Measurements from ENCODE around the gene ALDH2.
"Not testable (repeated sequence)": the region's sequence is repeated elsewhere in the genome, so short reads cannot be mapped to it uniquely, and the experiment has no call there.

ALDH2 gene

GRCh38 chr12:111766608-111767361 is at the start of gene ALDH2:
TSS of gene ALDH2 (plus strand) at chr12:111766933. CDS start at chr12:111766983, 50 bp downstream.
- peak; percentile 57 to 68 for DNase-seq

GRCh38 chr12:111719316-111719715 is 47.4 kb upstream of the ALDH2 start:
- DNase-seq = not testable (repeated sequence)

- DNase-seq = no peak
These were observed 46.3 kb upstream of the ALDH2 start for GRCh38 chr12:111720457-111720856.

- DNase-seq = not testable (repeated sequence)
These were observed 42.9 kb upstream of the ALDH2 start for GRCh38 chr12:111723646-111724360.

- no peak for DNase-seq
These were observed 37.9 kb upstream of the ALDH2 start for GRCh38 chr12:111728795-111729194.

- DNase-seq = no peak
These were observed 36.3 kb upstream of the ALDH2 start for GRCh38 chr12:111730420-111730819.

- no peak for DNase-seq
These were observed 33.9 kb upstream of the ALDH2 start for GRCh38 chr12:111732786-111733185.

- no peak for DNase-seq
These were observed 33.3 kb upstream of the ALDH2 start for GRCh38 chr12:111733340-111733915.

- not testable (repeated sequence) for DNase-seq
These were observed 27.2 kb upstream of the ALDH2 start for GRCh38 chr12:111739524-111739923.

- DNase-seq = no peak
These were observed 25.4 kb upstream of the ALDH2 start for GRCh38 chr12:111741235-111741812.

- DNase-seq = no peak
These were observed 21.5 kb upstream of the ALDH2 start for GRCh38 chr12:111745211-111745610.

GRCh38 chr12:111747333-111747732 is 19.4 kb upstream of the ALDH2 start:
- DNase-seq = no peak

- DNase-seq = no peak
These were observed 18.5 kb upstream of the ALDH2 start for GRCh38 chr12:111748151-111748672.

GRCh38 chr12:111748867-111749266 is 17.9 kb upstream of the ALDH2 start:
- DNase-seq = no peak

GRCh38 chr12:111749391-111749790 is 17.3 kb upstream of the ALDH2 start:
- DNase-seq = no peak

- DNase-seq = peak in 1 of 2 donors; percentile 37
These were observed 13.4 kb upstream of the ALDH2 start for GRCh38 chr12:111753144-111753881.

- DNase-seq = peak in 1 of 2 donors; percentile 25
These were observed 12.1 kb upstream of the ALDH2 start for GRCh38 chr12:111754671-111755070.

GRCh38 chr12:111756196-111756595 is 10.5 kb upstream of the ALDH2 start:
- no peak for DNase-seq

GRCh38 chr12:111756681-111757080 is 10.1 kb upstream of the ALDH2 start:
- DNase-seq = no peak

GRCh38 chr12:111757361-111758119 is 9.2 kb upstream of the ALDH2 start:
- DNase-seq = peak; percentile 23 to 38

- DNase-seq = peak in 1 of 2 donors; percentile 16
These were observed 8.6 kb upstream of the ALDH2 start for GRCh38 chr12:111758120-111758561.

GRCh38 chr12:111759271-111759670 is 7.5 kb upstream of the ALDH2 start:
- DNase-seq = no peak
